Astrocyte (in vitro differentiated cells and primary cell): Measurements from ENCODE around the gene SLC17A5.

Source experiments
- CTCF ChIP-seq: IDR thresholded peaks from 2 replicates; pipeline ENCODE4 v1.5.1; 2011; ENCODE audit warnings: low read depth, mild to moderate bottlenecking, inconsistent platforms, low read length, moderate library complexity; ENCODE audit not compliant: insufficient read depth
- EZH2 ChIP-seq: IDR thresholded peaks from 2 replicates; pipeline ENCODE4 v1.6.1; 2012; ENCODE audit warnings: mild to moderate bottlenecking, low read length, inconsistent platforms; ENCODE audit not compliant: insufficient read depth

GRCh38 chr6:73562558-73562957 lies 91.2 kb downstream of the SLC17A5 start:
- no peak for TF ChIP-seq EZH2
- TF ChIP-seq CTCF = no peak
